ENCODE results near the gene MAPKBP1. TPM values are rescaled to one million over a fixed set of nuclear protein-coding genes. Genes with fewer than 3 reads are reported as not detected.

MAPKBP1 gene
- polyA plus RNA-seq, 1 experiment = 8.3 TPM

DNA sequence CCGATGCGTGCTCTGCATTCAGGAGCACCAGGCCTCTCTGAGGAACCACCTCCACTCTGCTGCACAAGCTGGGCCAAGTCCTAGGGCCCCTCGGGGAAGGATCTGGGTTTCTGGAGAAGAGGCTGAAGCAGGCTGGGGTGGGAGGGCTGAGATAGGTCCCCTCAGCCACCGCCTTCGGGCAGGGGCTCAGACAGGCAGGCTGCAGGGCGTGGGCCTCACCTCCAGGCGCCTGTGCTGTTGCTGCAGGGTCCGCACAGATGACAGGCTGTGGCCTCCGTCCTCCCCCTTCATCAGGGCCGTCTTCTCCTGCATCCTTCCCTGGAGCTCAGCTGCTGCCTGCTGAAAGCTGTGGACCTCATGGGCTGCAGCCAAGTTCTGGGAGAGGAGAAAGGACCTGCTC, 79.5 kb downstream of the MAPKBP1 start:
- peaks cover 15% of the 10 kb centered on the region for H3K27me3 ChIP-seq (ENCODE audit: control insufficient read depth, insufficient read depth, low read length)
- CTCF ChIA-PET = no interaction called here

DNA sequence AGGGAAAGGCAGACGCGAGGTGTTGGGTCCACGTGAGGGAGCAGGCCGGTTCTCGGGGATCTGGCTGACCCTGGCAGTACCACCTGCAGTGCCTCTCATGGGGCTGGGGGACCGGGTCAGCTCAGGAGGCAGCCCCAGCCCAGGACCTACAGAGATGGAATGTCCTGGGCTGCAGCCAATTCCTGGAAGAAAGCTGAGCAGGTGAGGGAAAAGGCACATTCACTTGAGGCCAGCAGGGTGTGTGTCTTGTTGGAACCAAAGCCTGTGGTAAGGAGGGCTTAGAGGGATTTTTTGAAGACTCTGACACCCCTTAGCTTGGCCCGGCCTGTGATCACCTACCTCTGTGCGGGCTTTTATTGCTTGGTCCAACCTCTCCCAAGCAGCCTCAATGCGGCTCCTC, 80.2 kb downstream of the MAPKBP1 start:
- ChIA-PET CTCF (no interaction called here), POLR2A (no interaction called here)
- no peak for TF ChIP-seq CTCF (IDR thresholded peaks at IDR 0.05; ENCODE audit: insufficient read depth, low read depth, low read length)
- no peak for DNase-seq (ENCODE audit: low read depth)
- H3K4me3 ChIP-seq (ENCODE audit: low read depth, low read length) = no peak overlapping the region
- H3K27me3 ChIP-seq (ENCODE audit: control insufficient read depth, insufficient read depth, low read length) = peaks cover 15% of the 10 kb centered on the region
- no peaks in the 10 kb centered on the region for H3K36me3 ChIP-seq (ENCODE audit: control insufficient read depth, insufficient read depth, low read length)

More for the DNA sequence above, 79.5 kb downstream of the MAPKBP1 start:
- TF ChIP-seq CTCF (IDR thresholded peaks at IDR 0.05; ENCODE audit: insufficient read depth, low read depth, low read length) = no peak
- Histone ChIP-seq H3K4me3 (ENCODE audit: low read depth, low read length) (no peak overlapping the region), H3K36me3 (ENCODE audit: control insufficient read depth, insufficient read depth, low read length) (no peaks in the 10 kb centered on the region)
- DNase-seq (ENCODE audit: low read depth) = no peak
- POLR2A ChIA-PET = no interaction called here

DNA sequence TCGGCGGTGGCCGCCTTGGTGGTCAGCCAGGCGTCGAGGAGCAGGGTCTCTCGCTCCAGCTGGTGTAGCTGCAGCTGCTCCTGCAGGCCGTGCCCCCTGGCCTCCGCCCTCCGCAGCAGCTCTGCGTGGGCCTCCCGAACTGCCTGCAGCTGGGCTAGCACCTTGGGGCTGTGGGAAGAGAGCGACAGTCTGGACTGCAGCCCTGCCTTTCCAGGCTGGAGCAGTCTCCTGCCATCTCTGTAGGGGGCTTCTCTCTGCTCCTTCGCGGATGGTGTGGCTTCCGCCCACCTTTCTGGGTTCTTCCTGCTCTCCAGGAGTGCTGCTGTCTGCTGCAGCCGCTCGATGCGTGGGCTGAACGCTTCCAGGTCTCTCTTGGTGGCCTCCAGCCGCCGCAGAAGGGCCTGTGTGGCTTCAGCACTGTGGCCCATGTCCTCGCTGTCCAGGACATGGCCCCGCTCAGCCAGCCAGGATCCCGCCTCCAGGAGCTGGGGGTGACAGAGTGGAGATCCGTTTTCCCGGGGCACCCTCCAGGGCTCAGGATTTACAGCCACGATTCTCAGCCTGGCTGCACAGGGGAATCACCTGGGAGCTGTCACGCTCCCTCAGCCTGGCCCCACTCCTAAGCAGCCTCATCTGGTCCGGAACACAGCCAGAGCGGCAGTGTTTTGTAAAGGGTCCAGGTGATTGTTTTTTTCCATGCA, 81.1 kb downstream of the MAPKBP1 start:
- Histone ChIP-seq H3K27me3 (ENCODE audit: control insufficient read depth, insufficient read depth, low read length) (peaks cover 15% of the 10 kb centered on the region), H3K36me3 (ENCODE audit: control insufficient read depth, insufficient read depth, low read length) (no peaks in the 10 kb centered on the region), H3K4me3 (ENCODE audit: low read depth, low read length) (no peak overlapping the region)
- ChIA-PET CTCF (no interaction called here), POLR2A (no interaction called here)
- no peak for DNase-seq (ENCODE audit: low read depth)
- TF ChIP-seq CTCF (IDR thresholded peaks at IDR 0.05; ENCODE audit: insufficient read depth, low read depth, low read length) = no peak

GRCh38 chr15:41856262-41856661, 82.0 kb downstream of the MAPKBP1 start:
- no peak for TF ChIP-seq CTCF (IDR thresholded peaks at IDR 0.05; ENCODE audit: insufficient read depth, low read depth, low read length)
- Histone ChIP-seq H3K27me3 (ENCODE audit: control insufficient read depth, insufficient read depth, low read length) (peaks cover 15% of the 10 kb centered on the region), H3K36me3 (ENCODE audit: control insufficient read depth, insufficient read depth, low read length) (no peaks in the 10 kb centered on the region), H3K4me3 (ENCODE audit: low read depth, low read length) (no peak overlapping the region)
- ChIA-PET CTCF (no interaction called here), POLR2A (no interaction called here)
- DNase-seq (ENCODE audit: low read depth) = no peak

GRCh38 chr15:41856716-41857115, 82.4 kb downstream of the MAPKBP1 start:
- Histone ChIP-seq H3K36me3 (ENCODE audit: control insufficient read depth, insufficient read depth, low read length) (no peaks in the 10 kb centered on the region), H3K27me3 (ENCODE audit: control insufficient read depth, insufficient read depth, low read length) (peaks cover 13% of the 10 kb centered on the region), H3K4me3 (ENCODE audit: low read depth, low read length) (no peak overlapping the region)
- no peak for DNase-seq (ENCODE audit: low read depth)
- ChIA-PET POLR2A (no interaction called here), CTCF (no interaction called here)
- no peak for TF ChIP-seq CTCF (IDR thresholded peaks at IDR 0.05; ENCODE audit: insufficient read depth, low read depth, low read length)

Data from BJ (cell line).